GM12892 (cell line): ENCODE results near the gene ADAMTSL2.

Source experiments
- POLR2A ChIP-seq: IDR thresholded peaks from 2 replicates; pipeline ENCODE4 v1.6.1; 2011; ENCODE audit warnings: low read depth, low read length, control low read depth
- POLR2AphosphoS5 ChIP-seq: IDR thresholded peaks from 2 replicates; pipeline ENCODE4 v1.6.1; 2011; ENCODE audit warnings: low read depth, low read length, control low read depth

DNA sequence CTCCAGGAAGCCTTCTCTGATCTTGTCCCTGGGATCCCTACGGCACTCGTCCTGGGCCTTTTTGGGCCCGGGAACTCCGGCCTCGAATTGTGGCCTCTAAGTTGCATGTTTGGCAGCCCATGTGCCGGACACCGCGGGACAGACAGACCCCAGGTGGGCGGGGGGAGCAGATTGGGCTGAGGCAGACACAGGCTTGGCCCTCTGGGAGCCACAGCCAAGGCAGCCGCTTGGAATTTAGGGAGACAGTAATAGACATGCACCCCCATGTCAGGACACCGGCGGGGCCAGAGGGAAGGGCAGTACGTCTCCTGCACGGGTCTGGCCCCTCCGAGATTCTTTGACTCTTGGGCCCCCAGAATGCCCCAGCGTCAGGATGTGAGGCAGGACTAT lies 36.2 kb downstream of the ADAMTSL2 start:
- no peak for TF ChIP-seq POLR2A
- no peak for TF ChIP-seq POLR2AphosphoS5
